T-helper 9 cell (primary cell): ENCODE data around the gene LIN9.
"Not testable (repeated sequence)": the region's sequence is repeated elsewhere in the genome, so short reads cannot be mapped to it uniquely, and the experiment has no call there.

Source experiments
- DNase-seq: peaks from one replicate; pipeline ENCODE4 v3.0.0-alpha.2; 2020

Gene LIN9

GRCh38 chr1:226268421-226269124 is 40.4 kb downstream of the LIN9 start:
- no peak for DNase-seq

- DNase-seq = no peak
These were observed 47.1 kb downstream of the LIN9 start for GRCh38 chr1:226261818-226262217.

GRCh38 chr1:226255380-226255779 is 53.6 kb downstream of the LIN9 start:
- DNase-seq = no peak

- DNase-seq = no peak
These were observed 55.0 kb downstream of the LIN9 start for GRCh38 chr1:226253933-226254332.

- not testable (repeated sequence) for DNase-seq
These were observed 56.1 kb downstream of the LIN9 start for GRCh38 chr1:226252841-226253240.

- DNase-seq = no peak
These were observed 58.5 kb downstream of the LIN9 start for GRCh38 chr1:226250511-226250910.

- DNase-seq = no peak
These were observed 60.2 kb downstream of the LIN9 start for GRCh38 chr1:226248796-226249195.

- no peak for DNase-seq
These were observed 60.9 kb downstream of the LIN9 start for GRCh38 chr1:226248091-226248490.

GRCh38 chr1:226239421-226239820 is 69.5 kb downstream of the LIN9 start:
- DNase-seq = no peak

GRCh38 chr1:226236826-226237225 is 72.1 kb downstream of the LIN9 start:
- DNase-seq = no peak

- DNase-seq = no peak
These were observed 75.2 kb downstream of the LIN9 start for GRCh38 chr1:226233806-226234205.

- no peak for DNase-seq
These were observed 75.7 kb downstream of the LIN9 start for GRCh38 chr1:226233293-226233692.

- DNase-seq = no peak
These were observed 82.4 kb downstream of the LIN9 start for GRCh38 chr1:226226601-226227000.

- DNase-seq = no peak
These were observed 85.1 kb downstream of the LIN9 start for GRCh38 chr1:226223786-226224244.

GRCh38 chr1:226223157-226223785 is 85.7 kb downstream of the LIN9 start, which contains the start of gene MIXL1:
MIXL1 (plus strand) TSS chr1:226223664; CDS start chr1:226223682, 18 bp downstream.
- DNase-seq = no peak

GRCh38 chr1:226222686-226223085 is 86.3 kb downstream of the LIN9 start:
- DNase-seq = no peak

GRCh38 chr1:226220473-226221189 is 88.3 kb downstream of the LIN9 start:
- DNase-seq = no peak

- no peak for DNase-seq
These were observed 91.7 kb downstream of the LIN9 start for GRCh38 chr1:226217273-226217672.

GRCh38 chr1:226216056-226216455 is 92.9 kb downstream of the LIN9 start:
- DNase-seq = no peak

- DNase-seq = no peak
These were observed 93.7 kb downstream of the LIN9 start for GRCh38 chr1:226215239-226215638.

- DNase-seq = no peak
These were observed 96.4 kb downstream of the LIN9 start for GRCh38 chr1:226212545-226212944.

GRCh38 chr1:226211181-226211821 is 97.7 kb downstream of the LIN9 start:
- no peak for DNase-seq

- no peak for DNase-seq
These were observed 98.3 kb downstream of the LIN9 start for GRCh38 chr1:226210571-226211176.
